Bronchial epithelial cell (primary cell): ENCODE results near the gene ABCA1. TPM values are rescaled to one million over a fixed set of nuclear protein-coding genes. Genes with fewer than 3 reads are reported as not detected.

Experiments used
- DNase-seq: peaks from one replicate; pipeline ENCODE4 v3.0.0-alpha.2; 2010; ENCODE audit warnings: low read depth
- FAIRE-seq: peaks from 2 replicates; lab custom pipeline; 2011; peaks lifted over from hg19 to GRCh38; lab: Jason Lieb, UNC
- H3K27me3 ChIP-seq: 2 replicates; pipeline ENCODE4 v1.5.1; 2011; ENCODE audit warnings: low read length; ENCODE audit not compliant: control insufficient read depth, insufficient read depth
- H3K36me3 ChIP-seq: 2 replicates; pipeline ENCODE4 v1.5.1; 2011; ENCODE audit warnings: low read length; ENCODE audit not compliant: control insufficient read depth, insufficient read depth
- H3K4me3 ChIP-seq: 2 replicates; pipeline ENCODE4 v1.5.1; 2011; ENCODE audit warnings: mild to moderate bottlenecking, low read depth, low read length, control low read depth
- total RNA-seq: library from RNA; depleted of rRNA; stranded (reverse); fragments of >200 nt; gene quantifications from 2 replicates; pipeline ENCODE4 v1.2.1, GENCODE V29; 2014
- TF ChIP-seq, protein P1 (sequence below): IDR thresholded peaks from 2 replicates; pipeline ENCODE4 v1.5.1; 2011; ENCODE audit warnings: mild to moderate bottlenecking, moderate library complexity, low read length, control low read depth, inconsistent platforms; ENCODE audit not compliant: insufficient read depth, severe bottlenecking

Gene ABCA1
- total RNA-seq, 1 donor from 2014 or later: 34.2 TPM

DNA sequence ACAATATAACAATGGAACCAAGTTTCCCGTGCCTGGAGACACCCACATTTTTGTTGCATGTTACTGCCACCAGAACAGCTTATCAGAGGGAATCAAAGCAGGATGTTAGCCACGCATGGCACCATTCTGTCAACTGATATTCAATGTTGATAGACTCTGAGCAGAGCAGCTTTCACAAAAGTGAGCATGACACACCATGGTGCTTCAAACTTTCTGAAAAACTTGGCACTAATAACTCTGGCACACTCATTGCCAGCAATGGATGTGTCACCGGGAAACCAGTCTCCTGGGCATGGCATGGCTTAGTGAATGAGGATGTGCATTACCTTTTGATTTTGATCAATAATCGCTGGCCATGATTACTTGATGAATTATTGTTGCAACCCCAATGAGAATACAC lies 144.4 kb downstream of the ABCA1 start:
- FAIRE-seq (no peak), DNase-seq (peak; percentile 38)
- H3K36me3 ChIP-seq: peaks cover 2% of the 10 kb centered on the region
- H3K4me3 ChIP-seq: no peak overlapping the region
- H3K27me3 ChIP-seq: no peaks in the 10 kb centered on the region
- TF ChIP-seq, protein P1, sequence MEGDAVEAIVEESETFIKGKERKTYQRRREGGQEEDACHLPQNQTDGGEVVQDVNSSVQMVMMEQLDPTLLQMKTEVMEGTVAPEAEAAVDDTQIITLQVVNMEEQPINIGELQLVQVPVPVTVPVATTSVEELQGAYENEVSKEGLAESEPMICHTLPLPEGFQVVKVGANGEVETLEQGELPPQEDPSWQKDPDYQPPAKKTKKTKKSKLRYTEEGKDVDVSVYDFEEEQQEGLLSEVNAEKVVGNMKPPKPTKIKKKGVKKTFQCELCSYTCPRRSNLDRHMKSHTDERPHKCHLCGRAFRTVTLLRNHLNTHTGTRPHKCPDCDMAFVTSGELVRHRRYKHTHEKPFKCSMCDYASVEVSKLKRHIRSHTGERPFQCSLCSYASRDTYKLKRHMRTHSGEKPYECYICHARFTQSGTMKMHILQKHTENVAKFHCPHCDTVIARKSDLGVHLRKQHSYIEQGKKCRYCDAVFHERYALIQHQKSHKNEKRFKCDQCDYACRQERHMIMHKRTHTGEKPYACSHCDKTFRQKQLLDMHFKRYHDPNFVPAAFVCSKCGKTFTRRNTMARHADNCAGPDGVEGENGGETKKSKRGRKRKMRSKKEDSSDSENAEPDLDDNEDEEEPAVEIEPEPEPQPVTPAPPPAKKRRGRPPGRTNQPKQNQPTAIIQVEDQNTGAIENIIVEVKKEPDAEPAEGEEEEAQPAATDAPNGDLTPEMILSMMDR: no peak

DNA sequence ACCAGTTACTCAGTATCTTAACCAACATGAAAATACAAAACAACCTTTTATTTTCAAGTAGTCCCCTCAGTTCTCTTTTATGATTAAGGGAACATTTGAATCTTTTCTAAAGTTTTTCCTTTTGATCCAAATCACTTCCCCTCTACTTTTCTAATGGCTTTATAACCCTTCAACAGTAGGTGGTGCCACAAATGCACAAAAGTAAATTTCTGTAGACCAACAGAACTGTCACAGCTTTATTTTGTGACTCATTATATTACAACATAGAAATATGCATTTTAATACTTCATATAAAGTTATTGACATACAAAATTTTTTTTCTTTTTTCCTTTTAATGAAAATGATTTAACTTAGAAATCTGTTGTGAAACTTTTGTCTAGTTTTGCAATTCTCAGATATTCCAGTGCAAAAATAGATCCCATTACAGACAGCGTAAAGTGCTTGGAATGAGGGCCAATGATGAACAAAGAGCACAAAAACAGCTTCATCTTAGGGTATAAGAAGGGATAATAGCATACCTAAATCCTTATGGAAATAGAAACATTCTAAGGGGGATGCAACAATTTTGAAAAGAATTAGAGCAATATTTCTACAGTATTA lies 147.1 kb downstream of the ABCA1 start:
- Histone ChIP-seq H3K27me3 (no peaks in the 10 kb centered on the region), H3K4me3 (no peak overlapping the region), H3K36me3 (no peaks in the 10 kb centered on the region)
- TF ChIP-seq, protein P1: peak; percentile 26
- DNase-seq (peak; percentile 66), FAIRE-seq (no peak)

DNA sequence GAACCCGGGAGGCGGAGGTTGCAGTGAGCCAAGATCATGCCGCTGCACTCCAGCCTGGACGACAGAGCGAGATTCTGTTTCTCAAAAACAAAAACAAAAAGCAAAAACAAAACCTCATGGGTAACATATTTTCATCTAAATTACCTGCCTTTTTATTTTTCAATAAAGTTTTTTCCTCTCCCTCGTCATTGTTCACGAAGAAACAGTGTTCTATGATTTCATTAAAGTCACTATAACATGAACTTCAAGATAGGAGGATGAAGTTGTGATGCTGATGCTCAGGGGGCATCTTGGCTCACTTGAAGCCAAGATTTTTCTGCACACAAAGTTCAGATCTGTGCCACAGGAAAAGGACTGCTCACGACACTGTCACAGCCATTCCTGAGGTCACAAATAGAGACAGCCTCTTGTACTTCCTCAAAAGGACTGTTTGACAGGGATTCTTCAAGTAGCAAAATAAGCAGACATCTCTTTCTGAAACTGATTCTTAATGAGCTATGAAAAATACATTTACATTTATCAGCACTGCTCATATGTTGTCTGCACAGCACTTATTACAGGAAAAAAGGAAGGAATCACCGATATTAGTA lies 147.9 kb downstream of the ABCA1 start:
- FAIRE-seq: no peak
- no peaks in the 10 kb centered on the region for H3K36me3 ChIP-seq
- no peak for DNase-seq
- no peaks in the 10 kb centered on the region for H3K27me3 ChIP-seq
- TF ChIP-seq, protein P1: no peak
- H3K4me3 ChIP-seq: no peak overlapping the region

DNA sequence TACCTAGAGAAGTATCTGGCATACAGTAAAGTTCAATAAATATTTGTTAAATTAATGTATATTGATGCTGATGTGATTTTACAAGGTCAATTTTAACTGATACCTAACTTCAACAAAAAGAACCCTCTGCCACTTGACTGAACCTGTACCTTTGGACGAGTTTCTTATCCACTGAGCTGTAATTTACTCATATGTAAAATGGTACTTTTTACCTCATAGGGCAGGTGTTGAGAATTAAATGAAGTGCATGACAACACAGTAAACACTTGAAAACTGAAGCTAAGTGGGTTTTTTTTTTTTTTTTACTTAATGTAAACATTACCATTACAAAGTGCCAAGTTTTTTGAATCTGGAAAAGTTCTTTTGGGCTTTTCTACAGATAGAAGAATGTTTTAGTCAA lies 148.6 kb downstream of the ABCA1 start:
- TF ChIP-seq, protein P1: no peak
- FAIRE-seq (no peak), DNase-seq (no peak)
- Histone ChIP-seq H3K27me3 (no peaks in the 10 kb centered on the region), H3K4me3 (no peak overlapping the region), H3K36me3 (no peaks in the 10 kb centered on the region)

DNA sequence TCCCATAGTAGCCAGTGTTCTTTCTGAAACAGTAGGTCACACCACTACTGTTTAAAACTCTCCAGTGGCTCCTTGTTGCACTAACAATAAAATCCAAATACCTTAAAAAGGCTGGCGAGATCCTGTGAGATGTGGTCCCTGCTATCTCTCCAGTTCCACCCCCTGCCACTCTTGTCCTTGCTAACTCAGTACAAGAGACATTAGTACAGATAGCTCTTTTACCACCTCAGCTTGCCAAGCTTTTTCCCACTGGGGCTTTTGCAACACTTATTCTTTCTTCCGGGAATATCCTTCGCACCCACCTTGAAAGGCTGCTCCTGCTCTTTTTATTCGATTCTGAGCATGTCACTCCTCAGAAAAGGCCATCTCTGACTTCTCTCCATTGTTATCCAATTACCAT lies 149.2 kb downstream of the ABCA1 start:
- Histone ChIP-seq H3K27me3 (no peaks in the 10 kb centered on the region), H3K4me3 (no peak overlapping the region), H3K36me3 (no peaks in the 10 kb centered on the region)
- FAIRE-seq (no peak), DNase-seq (no peak)
- TF ChIP-seq, protein P1: no peak
